Measurements from ENCODE around the gene ZSCAN25.

- TF ChIP-seq ZNF274 (IDR thresholded peaks at IDR 0.05; ENCODE audit: low read depth, low read length) (no peak), YY1 (IDR thresholded peaks at IDR 0.05; ENCODE audit: insufficient read depth, insufficient read length) (no peak), SUZ12 (IDR thresholded peaks at IDR 0.05; ENCODE audit: extremely low read depth, insufficient read depth, insufficient read length) (no peak)
These were observed 12.0 kb downstream of the ZSCAN25 start for GRCh38 chr7:99628471-99629465.
